Measurements from ENCODE around the gene TMEM214.
"Not testable (repeated sequence)": the region's sequence is repeated elsewhere in the genome, so short reads cannot be mapped to it uniquely, and the experiment has no call there.

The TMEM214 gene

DNA sequence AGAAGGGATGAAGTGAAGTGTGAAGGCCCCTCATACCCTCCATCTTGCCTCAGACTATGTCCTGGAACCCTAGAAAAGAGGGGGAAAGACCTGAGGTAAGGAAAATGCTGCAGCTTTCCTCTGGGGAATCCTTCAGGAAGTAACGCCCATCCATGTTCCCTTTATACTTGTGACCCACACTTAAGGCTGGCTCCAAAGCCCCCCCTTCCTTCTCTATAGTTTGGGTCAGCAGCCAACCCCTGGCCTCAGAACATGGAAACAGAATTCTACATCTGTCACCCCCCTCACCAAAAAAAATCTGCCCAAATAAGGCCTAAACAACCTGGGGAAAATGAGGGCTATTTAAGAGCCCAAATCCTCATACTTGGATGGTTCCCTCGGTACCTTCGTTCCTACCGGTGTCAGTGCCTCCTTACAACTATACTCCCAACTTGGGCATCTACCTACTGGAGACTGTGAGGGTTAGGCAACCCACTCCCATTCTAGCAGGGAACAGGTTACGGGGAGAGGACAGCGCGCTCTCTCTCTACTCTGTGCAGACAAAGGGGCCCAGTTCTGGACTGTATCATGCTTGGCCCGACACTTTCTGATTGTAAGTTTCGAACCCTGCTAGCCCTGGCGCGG lies 38.0 kb downstream of the TMEM214 start:
- no peak for DNase-seq (ENCODE audit: low spot score)

DNA sequence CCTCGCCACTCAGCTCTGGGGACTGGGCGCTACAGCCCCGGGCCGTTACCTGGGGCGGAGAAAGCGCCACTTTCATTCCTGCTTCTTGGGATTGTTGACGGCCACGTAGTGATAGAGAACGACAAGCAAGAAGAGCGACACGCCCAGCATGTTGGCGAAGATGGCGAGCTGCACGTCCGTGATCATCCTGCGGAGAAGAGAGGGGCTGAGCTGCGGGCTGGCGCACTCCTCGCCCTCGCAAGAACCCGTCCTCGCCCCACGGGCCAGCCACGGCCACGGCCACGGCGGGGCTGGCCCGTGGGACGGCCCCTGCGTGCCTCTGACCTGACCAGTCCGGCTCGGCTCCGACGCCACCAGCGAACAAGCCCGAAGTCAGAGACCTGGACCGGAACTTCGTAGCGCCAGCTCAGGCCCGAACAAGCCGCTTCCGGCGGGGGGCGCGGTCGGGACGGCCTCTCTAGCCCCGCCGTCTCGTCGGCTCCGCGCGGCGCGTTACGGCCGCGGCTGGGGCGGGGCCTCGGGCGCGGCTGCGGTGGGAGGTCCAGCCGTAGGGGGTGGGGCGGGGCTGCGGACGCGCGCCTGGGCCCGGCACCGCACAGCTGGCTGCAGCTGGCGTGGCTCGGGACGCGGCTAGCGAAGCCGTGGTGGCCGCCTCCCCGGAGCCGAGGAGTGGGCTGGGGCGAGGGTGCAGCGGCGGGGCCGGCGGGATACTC lies 38.7 kb downstream of the TMEM214 start, which contains the start of gene OST4:
Gene OST4 (minus strand): TSS at position 378 of the 713 bp plus-strand sequence.
- peak; percentile 95 for DNase-seq (ENCODE audit: low spot score)

DNA sequence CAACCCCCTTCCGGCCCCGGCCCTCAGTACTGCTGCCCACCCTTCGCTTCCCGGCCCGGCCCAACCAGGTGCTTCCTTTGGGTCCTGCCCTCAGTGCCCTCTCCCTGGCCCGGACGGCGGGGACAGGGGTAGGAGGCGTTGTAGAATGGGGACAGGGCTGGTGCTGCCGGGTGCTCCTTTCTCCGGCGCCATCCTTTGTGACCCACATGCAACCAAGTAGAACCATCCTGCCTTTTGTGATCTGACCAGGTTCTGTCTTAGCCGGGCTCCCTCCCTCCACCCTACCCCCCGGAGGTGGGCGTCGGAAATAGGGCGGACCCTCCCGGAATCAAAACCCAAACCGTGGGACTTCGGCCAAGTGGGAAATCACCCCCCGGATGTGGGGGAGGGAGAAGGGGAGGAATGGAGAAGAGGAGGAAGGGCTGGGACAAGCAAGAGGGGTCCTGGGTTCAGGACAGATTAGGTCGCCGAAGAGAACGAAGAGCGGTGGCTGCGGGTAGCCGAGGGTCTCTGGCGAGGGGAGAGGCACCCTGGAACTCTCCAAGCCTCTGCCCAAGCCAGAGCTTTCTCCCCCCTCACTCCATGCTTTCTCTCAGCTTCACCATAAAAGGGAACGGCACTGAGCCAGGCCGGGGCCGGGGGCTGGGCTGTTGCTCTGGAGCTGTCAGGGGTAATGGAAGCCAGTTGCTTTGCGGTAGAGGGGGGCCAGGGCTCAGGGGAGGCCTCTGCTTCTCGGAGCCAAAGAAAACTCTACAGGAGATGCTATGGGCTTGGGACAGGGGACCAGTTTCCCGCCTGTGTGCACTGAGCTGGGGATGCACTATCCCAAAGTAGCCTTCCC lies 39.4 kb downstream of the TMEM214 start:
- peak; percentile 90 for DNase-seq (ENCODE audit: low spot score)

DNA sequence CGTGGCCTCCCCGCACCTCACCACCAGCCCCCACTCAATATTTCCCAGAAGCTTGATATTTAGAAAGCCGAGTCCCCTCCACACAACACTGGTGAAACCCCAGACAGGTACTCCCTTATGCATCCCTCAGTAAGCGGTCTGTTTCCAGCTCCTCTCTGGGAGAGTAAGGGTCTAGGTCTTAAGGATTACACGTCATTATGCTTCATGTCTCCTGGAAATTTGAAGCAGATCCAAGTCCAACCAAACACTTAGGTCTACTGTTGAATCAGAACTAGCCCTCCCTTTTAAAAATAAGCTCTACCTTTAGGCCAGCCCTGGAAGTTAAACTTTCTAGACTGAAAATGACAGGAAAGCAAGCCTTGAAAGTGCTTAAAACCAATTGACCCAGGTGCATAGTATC lies 40.2 kb downstream of the TMEM214 start:
- DNase-seq (ENCODE audit: low spot score), result no peak

DNA sequence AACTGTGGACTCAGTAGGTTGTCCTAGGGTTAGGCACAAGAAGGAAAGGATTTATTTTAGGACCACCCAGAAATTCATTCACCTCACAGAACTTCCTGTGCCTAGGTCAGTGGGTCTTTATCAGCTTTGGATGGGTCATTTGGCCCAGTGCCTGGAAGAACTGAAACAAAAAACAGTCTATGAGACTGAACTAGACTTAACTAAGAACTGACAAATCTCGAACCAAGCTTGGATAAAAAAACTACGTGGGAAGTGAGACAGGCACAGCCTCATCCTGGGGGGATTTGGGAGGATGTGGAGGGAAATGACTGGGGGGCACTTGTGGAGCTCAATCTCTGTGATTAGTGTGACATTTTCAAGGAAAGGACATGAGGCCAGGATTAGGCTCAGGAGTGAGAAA lies 41.0 kb downstream of the TMEM214 start:
- no peak for DNase-seq (ENCODE audit: low spot score)

DNA sequence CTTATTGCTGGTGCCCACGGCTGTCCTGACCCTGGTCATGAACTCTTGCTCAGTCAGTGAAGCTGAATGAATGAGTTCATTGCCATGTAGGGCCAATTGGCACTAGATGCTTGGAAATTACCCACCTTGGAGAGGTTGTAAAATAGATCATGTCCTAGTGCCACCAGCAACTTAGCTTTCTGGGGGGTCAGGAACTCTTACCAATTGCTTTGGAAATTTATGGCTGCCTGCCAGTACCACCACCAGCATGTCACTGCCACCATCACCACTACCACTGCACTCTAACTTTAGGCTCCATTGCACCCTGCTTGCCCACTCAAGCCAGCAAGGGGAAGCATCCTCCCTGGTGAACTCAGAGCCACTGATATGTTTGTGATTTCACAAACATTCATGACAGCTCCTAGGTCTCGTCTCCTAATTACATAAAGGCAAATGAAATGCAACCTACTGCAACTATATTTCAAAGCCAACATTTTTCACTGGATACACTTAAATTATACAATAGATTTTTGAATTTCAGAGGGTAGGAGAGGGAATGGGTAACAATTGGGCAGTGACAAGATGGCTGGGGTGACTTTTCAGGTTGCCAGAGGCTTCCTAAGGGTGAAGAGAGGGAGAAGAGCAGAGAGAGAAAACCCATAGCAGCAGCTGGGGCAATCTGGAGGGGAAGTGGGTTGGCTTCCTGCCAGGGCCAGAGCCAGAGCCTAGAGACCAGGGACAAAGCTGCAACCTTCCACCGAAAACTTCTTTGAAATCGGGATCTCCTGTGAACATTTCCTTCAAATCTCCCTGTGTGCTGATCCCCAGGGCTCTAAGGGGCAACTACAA lies 42.2 kb downstream of the TMEM214 start:
- DNase-seq (ENCODE audit: low spot score), result no peak

DNA sequence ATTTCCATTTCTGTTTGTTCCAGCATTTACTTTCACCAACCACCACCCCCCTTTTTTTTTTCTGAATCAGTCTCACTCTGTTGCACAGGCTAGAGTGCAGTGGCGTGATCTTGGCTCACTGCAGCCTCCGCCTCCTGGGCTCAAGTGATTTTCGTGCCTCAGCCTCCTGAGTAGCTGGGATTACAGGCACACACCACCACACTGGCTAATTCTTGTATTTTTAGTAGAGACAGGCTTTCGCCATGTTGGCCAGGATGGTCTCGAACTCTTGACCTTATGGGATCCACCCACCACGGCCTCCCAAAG lies 42.8 kb downstream of the TMEM214 start:
- DNase-seq (ENCODE audit: low spot score), result not testable (repeated sequence)

DNA sequence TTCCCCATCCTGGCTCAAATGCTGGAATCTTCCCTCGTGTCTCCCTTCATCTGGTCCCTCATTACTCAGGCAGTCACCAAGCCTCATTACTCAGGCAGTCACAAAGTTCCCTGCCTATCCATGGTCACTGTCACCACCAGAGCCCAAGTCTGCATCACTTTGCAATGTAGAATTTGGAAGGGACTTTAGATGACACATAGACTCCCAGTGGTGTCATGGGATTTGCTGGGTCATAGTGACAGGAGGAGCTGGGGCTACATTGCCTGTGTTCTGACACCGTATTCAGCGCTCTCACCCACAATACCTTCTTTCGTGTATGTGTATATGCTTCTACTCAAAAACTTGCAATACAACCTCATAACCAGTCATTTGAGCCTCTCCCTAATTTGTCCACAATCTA lies 43.6 kb downstream of the TMEM214 start:
- no peak for DNase-seq (ENCODE audit: low spot score)

DNA sequence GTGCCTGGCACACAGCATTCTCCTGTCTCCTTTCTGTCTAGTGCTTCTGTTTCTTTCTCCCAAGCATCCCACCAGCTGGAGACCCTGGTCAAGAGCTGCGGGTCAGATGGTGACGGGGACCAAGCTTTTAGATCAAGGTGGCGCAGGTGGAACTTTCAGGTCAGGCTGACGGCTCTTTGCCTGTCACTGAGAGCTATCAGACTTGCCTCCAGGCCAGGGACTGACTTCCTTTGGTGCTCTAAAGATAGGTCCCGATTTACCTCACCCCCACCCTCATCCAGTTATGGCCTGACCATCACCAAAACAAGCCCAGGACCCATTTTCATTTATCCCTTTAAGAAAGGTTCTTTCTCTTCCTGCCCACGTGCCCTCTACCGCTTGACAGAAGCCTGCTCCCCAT lies 44.5 kb downstream of the TMEM214 start:
- DNase-seq (ENCODE audit: low spot score), result no peak

DNA sequence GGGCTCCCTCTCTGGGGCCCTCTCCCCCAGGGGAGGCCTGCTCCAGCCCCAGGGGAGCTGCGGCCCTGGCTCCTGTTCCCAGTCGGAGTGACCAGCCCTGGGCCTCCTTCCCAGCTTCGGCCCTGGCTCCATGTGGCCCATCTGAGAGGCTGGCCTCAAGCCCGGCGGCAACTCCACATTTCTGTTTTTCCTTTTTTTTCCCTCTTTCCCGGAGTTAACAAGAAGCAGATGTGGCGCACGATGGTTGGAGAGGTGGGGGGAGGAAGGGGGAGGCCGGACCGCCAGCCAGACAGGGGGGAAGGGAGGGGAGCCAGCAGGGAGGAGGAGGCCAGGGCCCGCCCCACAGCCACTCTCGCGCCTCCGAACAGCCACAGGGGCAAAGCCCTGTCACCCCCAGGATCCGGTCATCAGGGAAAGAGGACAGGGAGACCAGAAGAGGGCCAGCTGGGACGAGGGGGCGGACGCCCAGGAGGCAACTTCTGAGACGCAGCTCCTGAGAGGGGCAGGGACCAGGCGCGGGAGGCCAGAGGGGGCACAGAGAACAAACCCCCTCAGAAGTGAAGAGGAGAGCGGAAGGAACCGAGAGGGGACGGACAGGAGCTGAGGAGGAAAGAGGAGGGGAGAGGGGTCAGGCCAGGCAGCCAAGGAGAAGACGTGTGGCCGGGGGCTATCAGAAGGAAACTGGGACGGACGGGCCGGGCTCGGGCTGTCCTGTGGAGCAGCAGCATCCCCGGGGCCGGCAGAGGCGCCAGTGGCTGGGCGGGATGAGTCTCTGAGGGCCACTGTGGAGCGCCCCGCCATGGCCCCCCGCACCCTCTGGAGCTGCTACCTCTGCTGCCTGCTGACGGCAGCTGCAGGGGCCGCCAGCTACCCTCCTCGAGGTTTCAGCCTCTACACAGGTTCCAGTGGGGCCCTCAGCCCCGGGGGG lies 45.8 kb downstream of the TMEM214 start, which contains the start of gene EMILIN1:
Gene EMILIN1 (plus strand): TSS at position 349 of the 928 bp plus-strand sequence. CDS start 451 bp downstream, at position 800.
- DNase-seq (ENCODE audit: low spot score), result peak; percentile 96

DNA sequence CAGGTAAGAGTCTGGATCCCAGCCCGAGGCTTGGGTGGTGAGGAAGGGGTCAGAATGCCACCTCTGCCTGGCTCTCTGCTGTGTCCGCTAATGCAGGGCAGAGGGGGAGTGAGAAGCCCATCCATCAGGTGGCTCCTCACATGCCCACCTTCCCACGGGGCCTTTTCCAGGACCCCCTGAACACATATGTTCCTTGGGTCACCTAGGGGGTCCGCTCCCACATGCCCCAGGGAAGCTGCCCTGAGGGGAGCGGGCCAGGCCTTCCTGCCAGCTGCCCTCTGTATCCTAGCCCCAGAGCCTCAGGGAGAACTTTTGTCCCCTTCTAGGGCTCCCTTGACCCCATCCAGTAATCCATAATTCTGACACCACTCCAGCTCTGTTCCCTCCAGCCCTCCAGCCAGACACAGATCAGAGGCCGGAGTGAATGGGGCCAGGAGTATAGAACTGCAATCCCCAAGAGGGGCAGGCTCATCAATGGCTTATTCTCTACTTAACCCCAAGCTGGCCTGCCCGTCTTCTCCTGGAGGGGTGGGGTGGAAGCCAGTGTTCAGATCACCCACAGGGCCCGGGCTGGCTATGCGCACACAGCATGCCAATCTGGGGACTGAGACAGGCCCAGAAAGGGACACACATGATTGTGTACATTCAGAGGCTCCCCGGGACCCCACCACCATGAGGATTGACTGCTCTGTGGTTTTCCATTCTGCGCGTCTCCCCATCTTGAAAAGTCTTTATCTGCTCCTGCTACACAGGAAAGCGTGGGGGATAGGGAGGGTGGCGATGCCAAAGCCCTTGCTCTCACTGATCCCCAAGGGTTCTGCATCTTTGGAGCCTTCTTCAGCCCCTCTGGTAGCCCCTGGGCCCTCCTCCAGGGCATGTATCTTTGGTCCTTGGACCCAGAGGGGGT lies 46.7 kb downstream of the TMEM214 start:
- DNase-seq (ENCODE audit: low spot score), result no peak

DNA sequence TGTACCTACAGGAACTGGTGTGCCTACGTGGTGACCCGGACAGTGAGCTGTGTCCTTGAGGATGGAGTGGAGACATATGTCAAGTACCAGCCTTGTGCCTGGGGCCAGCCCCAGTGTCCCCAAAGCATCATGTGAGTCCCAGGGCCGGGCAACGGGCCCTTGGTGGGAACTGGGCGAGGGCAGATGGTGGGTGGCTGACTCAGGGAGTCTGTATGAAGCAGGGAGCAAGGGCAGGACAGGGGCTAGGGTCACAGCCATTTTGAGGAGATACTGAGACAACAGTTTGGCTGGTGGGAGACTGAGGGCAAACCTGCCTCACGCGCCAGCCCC lies 47.3 kb downstream of the TMEM214 start:
- no peak for DNase-seq (ENCODE audit: low spot score)

DNA sequence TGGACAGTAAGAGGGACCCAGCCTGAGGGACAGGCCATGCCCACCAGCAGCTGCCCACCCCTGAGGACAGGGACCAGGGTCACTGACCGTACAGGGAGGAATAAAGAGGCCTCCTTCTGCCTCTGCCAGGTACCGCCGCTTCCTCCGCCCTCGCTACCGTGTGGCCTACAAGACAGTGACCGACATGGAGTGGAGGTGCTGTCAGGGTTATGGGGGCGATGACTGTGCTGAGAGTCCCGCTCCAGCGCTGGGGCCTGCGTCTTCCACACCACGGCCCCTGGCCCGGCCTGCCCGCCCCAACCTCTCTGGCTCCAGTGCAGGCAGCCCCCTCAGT lies 47.8 kb downstream of the TMEM214 start:
- no peak for DNase-seq (ENCODE audit: low spot score)

DNA sequence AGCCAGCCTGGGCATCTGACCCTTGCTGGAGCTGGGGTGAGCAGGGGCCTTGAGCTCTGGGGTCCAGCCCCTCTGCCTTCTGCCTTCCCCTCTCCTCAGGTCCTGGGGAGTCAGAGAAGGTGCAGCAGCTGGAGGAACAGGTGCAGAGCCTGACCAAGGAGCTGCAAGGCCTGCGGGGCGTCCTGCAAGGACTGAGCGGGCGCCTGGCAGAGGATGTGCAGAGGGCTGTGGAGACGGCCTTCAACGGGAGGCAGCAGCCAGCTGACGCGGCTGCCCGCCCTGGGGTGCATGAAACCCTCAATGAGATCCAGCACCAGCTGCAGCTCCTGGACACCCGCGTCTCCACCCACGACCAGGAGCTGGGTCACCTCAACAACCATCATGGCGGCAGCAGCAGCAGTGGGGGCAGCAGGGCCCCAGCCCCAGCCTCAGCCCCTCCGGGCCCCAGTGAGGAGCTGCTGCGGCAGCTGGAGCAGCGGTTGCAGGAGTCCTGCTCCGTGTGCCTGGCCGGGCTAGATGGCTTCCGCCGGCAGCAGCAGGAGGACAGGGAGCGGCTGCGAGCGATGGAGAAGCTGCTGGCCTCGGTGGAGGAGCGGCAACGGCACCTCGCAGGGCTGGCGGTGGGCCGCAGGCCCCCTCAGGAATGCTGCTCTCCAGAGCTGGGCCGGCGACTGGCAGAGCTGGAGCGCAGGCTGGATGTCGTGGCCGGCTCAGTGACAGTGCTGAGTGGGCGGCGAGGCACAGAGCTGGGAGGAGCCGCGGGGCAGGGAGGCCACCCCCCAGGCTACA lies 49.4 kb downstream of the TMEM214 start:
- DNase-seq (ENCODE audit: low spot score), result no peak

DNA sequence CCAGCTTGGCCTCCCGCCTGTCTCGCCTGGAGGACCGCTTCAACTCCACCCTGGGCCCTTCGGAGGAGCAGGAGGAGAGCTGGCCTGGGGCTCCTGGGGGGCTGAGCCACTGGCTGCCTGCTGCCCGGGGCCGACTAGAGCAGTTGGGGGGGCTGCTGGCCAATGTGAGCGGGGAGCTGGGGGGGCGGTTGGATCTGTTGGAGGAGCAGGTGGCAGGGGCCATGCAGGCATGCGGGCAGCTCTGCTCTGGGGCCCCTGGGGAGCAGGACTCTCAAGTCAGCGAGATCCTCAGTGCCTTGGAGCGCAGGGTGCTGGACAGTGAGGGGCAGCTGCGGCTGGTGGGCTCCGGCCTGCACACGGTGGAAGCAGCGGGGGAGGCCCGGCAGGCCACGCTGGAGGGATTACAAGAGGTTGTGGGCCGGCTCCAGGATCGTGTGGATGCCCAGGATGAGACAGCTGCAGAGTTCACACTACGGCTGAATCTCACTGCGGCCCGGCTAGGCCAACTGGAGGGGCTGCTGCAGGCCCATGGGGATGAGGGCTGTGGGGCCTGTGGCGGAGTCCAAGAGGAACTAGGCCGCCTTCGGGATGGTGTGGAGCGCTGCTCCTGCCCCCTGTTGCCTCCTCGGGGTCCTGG lies 50.1 kb downstream of the TMEM214 start:
- DNase-seq (ENCODE audit: low spot score), result no peak

DNA sequence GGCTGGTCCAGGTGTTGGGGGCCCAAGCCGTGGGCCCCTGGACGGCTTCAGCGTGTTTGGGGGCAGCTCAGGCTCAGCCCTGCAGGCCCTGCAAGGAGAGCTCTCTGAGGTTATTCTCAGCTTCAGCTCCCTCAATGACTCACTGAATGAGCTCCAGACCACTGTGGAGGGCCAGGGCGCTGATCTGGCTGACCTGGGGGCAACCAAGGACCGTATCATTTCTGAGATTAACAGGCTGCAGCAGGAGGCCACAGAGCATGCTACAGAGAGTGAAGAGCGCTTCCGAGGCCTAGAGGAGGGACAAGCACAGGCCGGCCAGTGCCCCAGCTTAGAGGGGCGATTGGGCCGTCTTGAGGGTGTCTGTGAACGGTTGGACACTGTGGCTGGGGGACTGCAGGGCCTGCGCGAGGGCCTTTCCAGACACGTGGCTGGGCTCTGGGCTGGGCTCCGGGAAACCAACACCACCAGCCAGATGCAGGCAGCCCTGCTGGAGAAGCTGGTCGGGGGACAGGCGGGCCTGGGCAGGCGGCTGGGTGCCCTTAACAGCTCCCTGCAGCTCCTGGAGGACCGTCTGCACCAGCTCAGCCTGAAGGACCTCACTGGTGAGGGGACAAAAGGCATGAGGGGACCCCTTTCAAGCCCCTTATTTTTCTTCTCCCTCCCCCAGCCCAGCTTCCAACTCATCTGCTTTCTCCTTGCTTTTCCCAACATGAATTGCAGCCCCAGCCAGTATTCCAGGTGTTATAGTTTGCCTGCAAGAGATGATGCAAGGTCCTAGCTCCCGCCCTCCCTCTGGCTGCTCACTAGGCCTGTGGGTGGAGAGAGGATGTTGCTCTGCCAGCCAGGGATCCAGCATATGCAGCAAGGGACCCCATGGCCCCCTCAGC lies 50.9 kb downstream of the TMEM214 start:
- DNase-seq (ENCODE audit: low spot score), result no peak

DNA sequence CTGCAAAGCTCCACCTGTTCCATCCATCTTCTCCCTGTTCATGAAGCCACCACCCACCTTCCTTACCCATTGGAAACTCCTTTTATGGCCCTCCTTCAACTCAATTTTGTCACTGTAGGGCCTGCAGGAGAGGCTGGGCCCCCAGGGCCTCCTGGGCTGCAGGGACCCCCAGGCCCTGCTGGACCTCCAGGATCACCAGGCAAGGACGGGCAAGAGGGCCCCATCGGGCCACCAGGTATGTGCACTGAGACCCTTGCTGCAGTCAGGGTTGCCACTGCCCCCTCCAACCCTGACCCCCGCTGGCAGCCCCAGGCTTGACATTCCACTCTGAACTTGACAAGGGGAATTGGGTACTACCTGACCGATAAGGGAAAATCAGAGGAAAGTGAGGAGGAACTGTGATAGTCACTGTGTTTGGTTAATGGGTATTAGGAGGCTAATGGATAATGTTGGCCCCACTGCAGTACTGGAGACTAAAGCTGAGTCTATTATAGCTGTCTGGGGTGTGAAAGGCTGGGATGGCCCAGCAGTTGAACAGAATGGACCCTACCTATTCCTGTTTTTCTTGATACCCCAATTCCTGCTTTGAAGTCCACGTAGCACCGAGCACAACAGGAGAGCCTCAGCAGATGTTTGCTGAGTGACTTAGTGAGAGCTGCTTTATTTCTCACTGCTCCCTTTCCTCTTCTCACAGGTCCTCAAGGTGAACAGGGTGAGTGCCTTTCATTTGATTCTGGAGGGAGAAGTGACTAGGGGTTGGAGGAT lies 51.7 kb downstream of the TMEM214 start:
- no peak for DNase-seq (ENCODE audit: low spot score)
